Calu3 (cell line): ENCODE data around the gene NLN. TPM values are rescaled to one million over a fixed set of nuclear protein-coding genes. Genes with fewer than 3 reads are reported as not detected.
"Not testable (repeated sequence)": the region's sequence is repeated elsewhere in the genome, so short reads cannot be mapped to it uniquely, and the experiment has no call there.

Experiments used
- BruUV-seq: library from RNA; stranded (reverse); fragments of 400-500 nt; replicated peaks from 2 replicates; lab custom pipeline; 2021; lab: Mats Ljungman, UMichigan
- CTCF ChIA-PET: fragments of 300-600 bp; sonication (Branson Sonifier 250); formaldehyde crosslinking; loops from one replicate; lab custom pipeline; 2022; ENCODE audit warnings: antibody characterized with exemption; lab: Charles Lee
- DNase-seq: peaks from one replicate; pipeline ENCODE4 v3.0.0; 2022
- H3K27ac Mint-ChIP-seq: one replicate; pipeline ENCODE4 v1.8.0; 2022; ENCODE audit warnings: mixed read lengths; ENCODE audit not compliant: unreplicated experiment
- H3K27me3 Mint-ChIP-seq: one replicate; pipeline ENCODE4 v1.8.0; 2022; ENCODE audit warnings: mixed read lengths; ENCODE audit not compliant: unreplicated experiment
- H3K36me3 Mint-ChIP-seq: one replicate; pipeline ENCODE4 v1.8.0; 2022; ENCODE audit warnings: mild to moderate bottlenecking, moderate library complexity, mixed read lengths; ENCODE audit not compliant: insufficient read depth, unreplicated experiment
- H3K4me1 Mint-ChIP-seq: one replicate; pipeline ENCODE4 v1.8.0; 2022; ENCODE audit warnings: mild to moderate bottlenecking, low read depth, mixed read lengths; ENCODE audit not compliant: unreplicated experiment
- H3K4me3 Mint-ChIP-seq: one replicate; pipeline ENCODE4 v1.8.0; 2022; ENCODE audit warnings: mild to moderate bottlenecking, low read depth, moderate library complexity, mixed read lengths; ENCODE audit not compliant: unreplicated experiment
- H3K9me3 Mint-ChIP-seq: one replicate; pipeline ENCODE4 v1.8.0; 2022; ENCODE audit warnings: low read depth, mixed read lengths; ENCODE audit not compliant: unreplicated experiment
- CTCF ChIP-seq: fragments of 200-600 bp; IDR thresholded peaks from one replicate; pipeline ENCODE4 v1.8.0; 2022; ENCODE audit warnings: antibody characterized with exemption; ENCODE audit not compliant: unreplicated experiment
- intact Hi-C: fragments of 100-400 bp; cut with micrococcal nuclease; formaldehyde crosslinking; loops from one replicate; pipeline ENCODE4 v1.10.0; 2022; ENCODE audit not compliant: unreplicated experiment
- total RNA-seq: library from RNA; stranded (reverse); gene quantifications from 2 replicates; pipeline ENCODE4 v1.2.3, GENCODE V29; 2022

NLN gene
- total RNA-seq, 1 experiment from 2014 or later = 47.9 TPM

GRCh38 chr5:65722575-65723403 is 784 bp downstream of the NLN start:
- H3K36me3 Mint-ChIP-seq = peaks cover 27% of the 10 kb centered on the region
- CTCF ChIA-PET = interaction anchor here (1.1 kb wide), 1 partner anchor 88 kb away, joined by 3 read pairs; no protein-coding TSS in a partner anchor
- TF ChIP-seq CTCF = no peak
- no peaks in the 10 kb centered on the region for H3K4me1 Mint-ChIP-seq
- intact Hi-C loops = no loop called here
- peak overlapping the region; percentile 90 for H3K4me3 Mint-ChIP-seq
- TSS peak; percentile 82 for BruUV-seq
- peak; percentile 20 for DNase-seq
- no peaks in the 10 kb centered on the region for H3K27me3 Mint-ChIP-seq
- H3K27ac Mint-ChIP-seq = peak overlapping the region; percentile 83
- H3K9me3 Mint-ChIP-seq = no peaks in the 10 kb centered on the region

GRCh38 chr5:65727491-65728156 is 5.6 kb downstream of the NLN start:
- TF ChIP-seq CTCF = no peak
- intact Hi-C loops = no loop called here
- H3K4me3 Mint-ChIP-seq = no peak overlapping the region
- CTCF ChIA-PET = no interaction called here
- H3K27me3 Mint-ChIP-seq = no peaks in the 10 kb centered on the region
- peaks cover 9% of the 10 kb centered on the region for H3K36me3 Mint-ChIP-seq
- H3K4me1 Mint-ChIP-seq = no peaks in the 10 kb centered on the region
- no peaks in the 10 kb centered on the region for H3K9me3 Mint-ChIP-seq
- H3K27ac Mint-ChIP-seq = no peak overlapping the region
- DNase-seq = no peak
- no TSS peak for BruUV-seq

- CTCF ChIA-PET = no interaction called here
- intact Hi-C loops = no loop called here
- H3K9me3 Mint-ChIP-seq = no peaks in the 10 kb centered on the region
- no peaks in the 10 kb centered on the region for H3K4me1 Mint-ChIP-seq
- BruUV-seq = no TSS peak
- H3K4me3 Mint-ChIP-seq = no peak overlapping the region
- TF ChIP-seq CTCF = no peak
- no peaks in the 10 kb centered on the region for H3K27me3 Mint-ChIP-seq
- DNase-seq = no peak
- no peak overlapping the region for H3K27ac Mint-ChIP-seq
- H3K36me3 Mint-ChIP-seq = peaks cover 3% of the 10 kb centered on the region
These were observed 6.2 kb downstream of the NLN start for GRCh38 chr5:65728218-65728617.

- intact Hi-C loops = no loop called here
- Mint-ChIP-seq H3K27ac (no peak overlapping the region), H3K36me3 (no peaks in the 10 kb centered on the region), H3K4me3 (no peak overlapping the region), H3K9me3 (no peaks in the 10 kb centered on the region), H3K4me1 (peaks cover 13% of the 10 kb centered on the region), H3K27me3 (no peaks in the 10 kb centered on the region)
- no TSS peak for BruUV-seq
- no peak for DNase-seq
- no peak for TF ChIP-seq CTCF
- CTCF ChIA-PET = no interaction called here
These were observed 8.9 kb downstream of the NLN start for GRCh38 chr5:65730910-65731309.

- H3K27ac Mint-ChIP-seq, H3K4me3 Mint-ChIP-seq, BruUV-seq, CTCF ChIA-PET, H3K27me3 Mint-ChIP-seq, H3K36me3 Mint-ChIP-seq, DNase-seq, intact Hi-C loops, H3K9me3 Mint-ChIP-seq: not testable (repeated sequence)
- peaks cover 18% of the 10 kb centered on the region for H3K4me1 Mint-ChIP-seq
These were observed 10.0 kb downstream of the NLN start for GRCh38 chr5:65732046-65732445.

- CTCF ChIA-PET = interaction anchor here (0.7 kb wide), 1 partner anchor 9 kb away, joined by 5 read pairs; no protein-coding TSS in a partner anchor
- H3K36me3 Mint-ChIP-seq, H3K27ac Mint-ChIP-seq, H3K4me3 Mint-ChIP-seq, BruUV-seq, H3K27me3 Mint-ChIP-seq, intact Hi-C loops, H3K9me3 Mint-ChIP-seq, DNase-seq: not testable (repeated sequence)
- H3K4me1 Mint-ChIP-seq = peaks cover 26% of the 10 kb centered on the region
These were observed 12.3 kb downstream of the NLN start for GRCh38 chr5:65734196-65734775.
